HG03469 (cell line): Measurements from ENCODE around the gene PDLIM7.

Source experiments
- ATAC-seq: cut with Tn5 transposase; IDR thresholded peaks from one replicate; pipeline ENCODE4 v1.9.1; 2021; ENCODE audit warnings: mild to moderate bottlenecking, moderate library complexity, moderate number of reproducible peaks; ENCODE audit not compliant: unreplicated experiment

PDLIM7 gene

GRCh38 chr5:177446200-177447065 is 51.0 kb downstream of the PDLIM7 start, which contains the start of gene PRR7:
Gene PRR7, plus strand, starts transcription at chr5:177446814. Its CDS starts 8,254 bp downstream, at chr5:177455068.
- peak; percentile 31 for ATAC-seq

GRCh38 chr5:177445917-177446199 is 51.5 kb downstream of the PDLIM7 start:
- ATAC-seq, result no peak

GRCh38 chr5:177445052-177445916 is 52.1 kb downstream of the PDLIM7 start:
- no peak for ATAC-seq

GRCh38 chr5:177444106-177445051 is 53.0 kb downstream of the PDLIM7 start:
- no peak for ATAC-seq

- no peak for ATAC-seq
Observed at GRCh38 chr5:177443144-177443983, 54.0 kb downstream of the PDLIM7 start.

GRCh38 chr5:177442066-177442826 is 55.2 kb downstream of the PDLIM7 start:
- no peak for ATAC-seq

GRCh38 chr5:177440990-177441780 is 56.2 kb downstream of the PDLIM7 start:
- no peak for ATAC-seq

GRCh38 chr5:177440211-177440989 is 57.0 kb downstream of the PDLIM7 start:
- ATAC-seq, result no peak

GRCh38 chr5:177439518-177440053 is 57.8 kb downstream of the PDLIM7 start:
- ATAC-seq, result no peak

GRCh38 chr5:177438468-177438867 is 58.9 kb downstream of the PDLIM7 start:
- no peak for ATAC-seq

- no peak for ATAC-seq
Observed at GRCh38 chr5:177437623-177438022, 59.8 kb downstream of the PDLIM7 start.

- ATAC-seq, result no peak
Observed at GRCh38 chr5:177435847-177436536, 61.4 kb downstream of the PDLIM7 start.

- no peak for ATAC-seq
Observed at GRCh38 chr5:177434942-177435738, 62.3 kb downstream of the PDLIM7 start.

- ATAC-seq, result no peak
Observed at GRCh38 chr5:177434437-177434836, 63.0 kb downstream of the PDLIM7 start.

GRCh38 chr5:177433658-177434217 is 63.7 kb downstream of the PDLIM7 start:
- no peak for ATAC-seq
